Endothelial cell of umbilical vein (primary cell): ENCODE measurements around the gene KCNK1. TPM values are rescaled to one million over a fixed set of nuclear protein-coding genes. Genes with fewer than 3 reads are reported as not detected.

Experiments
- BruUV-seq: library from RNA; stranded (reverse); fragments of 400-500 nt; replicated peaks from 2 replicates; lab custom pipeline; 2021; lab: Mats Ljungman, UMichigan
- CTCF ChIA-PET: fragments of 300-600, 350-600 bp; sonication (Branson Sonifier 250); formaldehyde crosslinking; loops from one replicate; lab custom pipeline; 2021; ENCODE audit warnings: antibody characterized with exemption, inconsistent platforms; lab: Charles Lee
- POLR2A ChIA-PET: fragments of 300-600, 350-600 bp; sonication (Branson Sonifier 250); formaldehyde crosslinking; loops from one replicate; lab custom pipeline; 2021; ENCODE audit warnings: antibody characterized with exemption, inconsistent platforms; lab: Charles Lee
- DNase-seq: peaks from one replicate; pipeline ENCODE4 v3.0.0-alpha.2; 2011; ENCODE audit warnings: low read depth, low spot score
- FAIRE-seq: peaks from 2 replicates; lab custom pipeline; 2011; peaks lifted over from hg19 to GRCh38; lab: Jason Lieb, UNC
- H2AFZ ChIP-seq: 2 replicates; pipeline ENCODE4 v1.6.0; 2012; ENCODE audit warnings: low read depth, low read length, control low read depth, inconsistent platforms
- H3K27ac ChIP-seq: 2 replicates; pipeline ENCODE4 v1.5.1; 2011; ENCODE audit warnings: low read depth, mild to moderate bottlenecking, control low read depth, low read length, moderate library complexity; ENCODE audit not compliant: insufficient read depth
- H3K27me3 ChIP-seq, 2 experiments: 2 replicates each; pipeline versions ENCODE4 v1.6.0 to v1.6.1; 2011; ENCODE audit warnings: low read length in 2 of 2, mixed read lengths in 1 of 2; ENCODE audit not compliant: control insufficient read depth in 2 of 2, insufficient read depth in 2 of 2
- H3K36me3 ChIP-seq, 2 experiments: 2 replicates in 1 of 2; 3 replicates in 1 of 2; pipeline ENCODE4 v1.5.1; 2011; ENCODE audit warnings: low read length in 2 of 2, mild to moderate bottlenecking in 1 of 2, moderate library complexity in 1 of 2; ENCODE audit not compliant: control insufficient read depth in 2 of 2, insufficient read depth in 2 of 2; ENCODE audit errors: extremely low read depth in 1 of 2
- H3K4me1 ChIP-seq: 3 replicates; pipeline ENCODE4 v1.5.1; 2011; ENCODE audit warnings: mild to moderate bottlenecking, low read length; ENCODE audit not compliant: control insufficient read depth, insufficient read depth; ENCODE audit errors: extremely low read depth
- H3K4me2 ChIP-seq: 2 replicates; pipeline ENCODE4 v1.6.1; 2011; ENCODE audit warnings: low read length, control low read depth, mixed read lengths; ENCODE audit not compliant: insufficient read depth
- H3K4me3 ChIP-seq, 3 experiments: fragments of 200-600 bp in 1 of 3; sonication (generic), shearing (Covaris generic) in 1 of 3; replicated peaks in 1 of 3; 2 replicates each; pipeline ENCODE4 v1.5.1; 2011 to 2016; ENCODE audit warnings: control low read depth in 3 of 3, low read length in 3 of 3, mild to moderate bottlenecking in 2 of 3, inconsistent platforms in 1 of 3, low read depth in 1 of 3, moderate library complexity in 1 of 3; ENCODE audit not compliant: insufficient read depth in 1 of 3
- H3K79me2 ChIP-seq: 2 replicates; pipeline ENCODE4 v1.6.0; 2012; ENCODE audit warnings: low read length, inconsistent platforms; ENCODE audit not compliant: control insufficient read depth, insufficient read depth
- H3K9ac ChIP-seq: replicated peaks from 2 replicates; pipeline ENCODE3; 2011; ENCODE audit warnings: low read length, control low read depth; ENCODE audit not compliant: insufficient read depth; ENCODE audit errors: extremely low read depth
- H3K9me1 ChIP-seq: replicated peaks from 3 replicates; pipeline ENCODE4 v1.6.0; 2011; ENCODE audit warnings: mild to moderate bottlenecking, low read length; ENCODE audit not compliant: control insufficient read depth, insufficient read depth; ENCODE audit errors: extremely low read depth
- H3K9me3 ChIP-seq: replicated peaks from 2 replicates; pipeline ENCODE4 v1.5.1; 2012; ENCODE audit warnings: low read length, inconsistent platforms; ENCODE audit not compliant: control insufficient read depth, insufficient read depth
- H4K20me1 ChIP-seq: replicated peaks from 2 replicates; pipeline ENCODE3; 2011; ENCODE audit warnings: mild to moderate bottlenecking, low read length; ENCODE audit not compliant: control insufficient read depth, insufficient read depth; ENCODE audit errors: extremely low read depth
- EZH2 ChIP-seq: IDR thresholded peaks from 2 replicates; pipeline ENCODE4 v1.6.1; 2012; ENCODE audit warnings: borderline replicate concordance, low read depth, mild to moderate bottlenecking, moderate library complexity, low read length, inconsistent platforms; ENCODE audit not compliant: severe bottlenecking
- FOS ChIP-seq: IDR thresholded peaks from 2 replicates; pipeline ENCODE4 v1.6.1; 2011; ENCODE audit warnings: mild to moderate bottlenecking, low read length, moderate library complexity, borderline replicate concordance; ENCODE audit not compliant: insufficient read depth
- GATA2 ChIP-seq: IDR thresholded peaks from 2 replicates; pipeline ENCODE4 v1.7.0; 2011; ENCODE audit warnings: low read depth, mild to moderate bottlenecking, moderate library complexity, mixed read lengths, low read length; ENCODE audit not compliant: insufficient read length, insufficient read depth
- JUN ChIP-seq: IDR thresholded peaks from 2 replicates; pipeline ENCODE4 v1.6.1; 2011; ENCODE audit warnings: borderline replicate concordance, low read depth; ENCODE audit not compliant: insufficient read length, insufficient read depth
- MYC ChIP-seq: IDR thresholded peaks from one replicate; pipeline ENCODE4 v1.6.1; 2011; ENCODE audit warnings: mild to moderate bottlenecking, low read depth, low read length
- POLR2A ChIP-seq: IDR thresholded peaks from 2 replicates; pipeline ENCODE4 v1.6.1; 2012; ENCODE audit warnings: low read depth, mild to moderate bottlenecking, control low read depth, low read length
- POLR2AphosphoS5 ChIP-seq: IDR thresholded peaks from 2 replicates; pipeline ENCODE4 v1.6.1; 2012; ENCODE audit warnings: low read depth, mild to moderate bottlenecking, control low read depth, low read length, moderate library complexity; ENCODE audit not compliant: insufficient read depth
- dilution Hi-C: fragments of 300-500 bp; cut with MboI; formaldehyde crosslinking; loops from one replicate; pipeline ENCODE4 v1.15.0; 2019; ENCODE audit warnings: low sequenced_read_pairs; ENCODE audit not compliant: extremely low pct_ligation_motif_present
- intact Hi-C: fragments of 100-400 bp; cut with micrococcal nuclease; formaldehyde crosslinking; loops from one replicate; pipeline ENCODE4 v1.10.0; 2022
- polyA plus RNA-seq, 4 experiments: library from polyadenylated mRNA; depleted of rRNA in 3 of 4; stranded (reverse) in 3 of 4; unstranded in 1 of 4; fragments of >200 nt; gene quantifications; 2 replicates each; pipeline versions ENCODE4 v1.2.1 to v1.2.3, GENCODE V29; 2011 to 2012; ENCODE audit warnings: missing spikeins in 1 of 4
- total RNA-seq: library from RNA; stranded (reverse); gene quantifications from 2 replicates; pipeline ENCODE4 v1.2.3, GENCODE V29; 2021
- TF ChIP-seq, protein P1 (sequence below), 2 donors: IDR thresholded peaks; 1 replicate in 1 of 2; 2 replicates in 1 of 2; pipeline ENCODE4 v1.5.1; 2011; ENCODE audit warnings: low read length in 2 of 2, mild to moderate bottlenecking in 2 of 2, moderate library complexity in 2 of 2, control low read depth in 1 of 2, inconsistent platforms in 1 of 2, low read depth in 1 of 2; ENCODE audit not compliant: insufficient read depth in 1 of 2; ENCODE audit errors: extremely low read depth in 1 of 2
- TF ChIP-seq, protein P2 (sequence below): IDR thresholded peaks from 2 replicates; pipeline ENCODE4 v1.6.1; 2011; ENCODE audit not compliant: insufficient read depth, insufficient read length

Gene KCNK1
- total and polyA plus RNA-seq, 2 donors (not counting 3 experiments of a cell fraction or from before 2014, with no cell fraction given) = 0.83 to 2.8 TPM

DNA sequence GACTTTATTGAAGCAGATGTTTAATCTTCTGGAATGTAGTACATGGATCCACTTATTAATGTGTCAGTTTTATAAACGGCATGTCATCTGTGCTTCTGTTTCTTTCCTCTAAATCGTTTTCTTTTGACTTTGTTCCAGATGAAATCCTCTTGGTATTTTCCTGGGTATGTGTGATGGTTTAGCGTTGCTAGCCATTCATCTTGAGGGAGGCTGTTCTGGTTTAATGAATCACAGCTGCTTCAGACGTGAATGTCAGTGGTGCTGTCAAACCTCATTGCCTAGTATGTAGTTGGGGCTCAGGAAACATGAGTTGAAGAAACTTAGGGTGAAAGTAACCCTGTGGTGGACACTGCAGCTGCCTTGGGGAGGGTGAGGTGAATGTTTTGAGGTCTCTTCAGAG, 33.2 kb downstream of the KCNK1 start:
- intact Hi-C loops = no loop called here
- ChIA-PET CTCF (no interaction called here), POLR2A (no interaction called here)
- no peak for FAIRE-seq
- H3K36me3 ChIP-seq = no peaks in the 10 kb centered on the region
- H3K4me2 ChIP-seq = no peak overlapping the region
- H3K4me3 ChIP-seq = no peak overlapping the region
- DNase-seq = no peak
- no peaks in the 10 kb centered on the region for H3K9me1 ChIP-seq
- dilution Hi-C loops = no loop called here
- no peaks in the 10 kb centered on the region for H3K27me3 ChIP-seq
- H3K4me1 ChIP-seq = no peaks in the 10 kb centered on the region
- TF ChIP-seq, protein P1, sequence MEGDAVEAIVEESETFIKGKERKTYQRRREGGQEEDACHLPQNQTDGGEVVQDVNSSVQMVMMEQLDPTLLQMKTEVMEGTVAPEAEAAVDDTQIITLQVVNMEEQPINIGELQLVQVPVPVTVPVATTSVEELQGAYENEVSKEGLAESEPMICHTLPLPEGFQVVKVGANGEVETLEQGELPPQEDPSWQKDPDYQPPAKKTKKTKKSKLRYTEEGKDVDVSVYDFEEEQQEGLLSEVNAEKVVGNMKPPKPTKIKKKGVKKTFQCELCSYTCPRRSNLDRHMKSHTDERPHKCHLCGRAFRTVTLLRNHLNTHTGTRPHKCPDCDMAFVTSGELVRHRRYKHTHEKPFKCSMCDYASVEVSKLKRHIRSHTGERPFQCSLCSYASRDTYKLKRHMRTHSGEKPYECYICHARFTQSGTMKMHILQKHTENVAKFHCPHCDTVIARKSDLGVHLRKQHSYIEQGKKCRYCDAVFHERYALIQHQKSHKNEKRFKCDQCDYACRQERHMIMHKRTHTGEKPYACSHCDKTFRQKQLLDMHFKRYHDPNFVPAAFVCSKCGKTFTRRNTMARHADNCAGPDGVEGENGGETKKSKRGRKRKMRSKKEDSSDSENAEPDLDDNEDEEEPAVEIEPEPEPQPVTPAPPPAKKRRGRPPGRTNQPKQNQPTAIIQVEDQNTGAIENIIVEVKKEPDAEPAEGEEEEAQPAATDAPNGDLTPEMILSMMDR (IDR thresholded peaks at IDR 0.05; ENCODE audit: extremely low read depth in 1 of 2, insufficient read depth in 1 of 2, low read depth in 1 of 2, low read length in 2 of 2) = no peak
- TF ChIP-seq JUN = no peak
- no peak for TF ChIP-seq FOS
- no peak for TF ChIP-seq EZH2
- TF ChIP-seq, protein P2, sequence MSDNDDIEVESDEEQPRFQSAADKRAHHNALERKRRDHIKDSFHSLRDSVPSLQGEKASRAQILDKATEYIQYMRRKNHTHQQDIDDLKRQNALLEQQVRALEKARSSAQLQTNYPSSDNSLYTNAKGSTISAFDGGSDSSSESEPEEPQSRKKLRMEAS = no peak
- no peak for TF ChIP-seq POLR2AphosphoS5
- no peak for TF ChIP-seq MYC
- no peak for TF ChIP-seq GATA2
- TF ChIP-seq POLR2A = no peak
- H3K79me2 ChIP-seq = no peaks in the 10 kb centered on the region
- H3K27ac ChIP-seq = no peak overlapping the region
- no peak overlapping the region for H3K9ac ChIP-seq
- H3K9me3 ChIP-seq = no peaks in the 10 kb centered on the region
- H2AFZ ChIP-seq = no peak overlapping the region
- H4K20me1 ChIP-seq = no peaks in the 10 kb centered on the region
- no TSS peak for BruUV-seq
